Omental fat pad (tissue), 4 donors: ENCODE data around the gene PEX5L. TPM values are rescaled to one million over a fixed set of nuclear protein-coding genes. Genes with fewer than 3 reads are reported as not detected.

ENCODE experiments used
- ATAC-seq: fragments of 150-250 bp; one replicate; pipeline ENCODE4 v1.9.1; 2016; ENCODE audit warnings: mild to moderate bottlenecking, moderate library complexity; ENCODE audit not compliant: low FRiP score
- DNase-seq: peaks from one replicate; pipeline ENCODE4 v3.0.0-alpha.2; 2019; ENCODE audit warnings: low spot score
- CTCF ChIP-seq, 3 donors: fragments of 450-650 bp; IDR thresholded peaks; one replicate each; pipeline ENCODE4 v1.5.1; 2016 to 2017; ENCODE audit warnings: antibody characterized with exemption in 3 of 3, mild to moderate bottlenecking in 3 of 3, moderate library complexity in 2 of 3
- total RNA-seq, 4 donors: library from RNA; depleted of rRNA; stranded (reverse); fragments of >200 nt; gene quantifications; one replicate each; pipeline ENCODE4 v1.1.0, GENCODE V29; 2016

Gene PEX5L
- total RNA-seq, 4 donors from 2014 or later: 0.72 to 6.3 (median 1.1) TPM; not detected in 1

GRCh38 chr3:179957264-179957845 lies 79.4 kb downstream of the PEX5L start:
- no peak for DNase-seq
- TF ChIP-seq CTCF (IDR thresholded peaks at IDR 0.05): no peak
- ATAC-seq: no peak

- ATAC-seq (no peak), DNase-seq (no peak)
- no peak for TF ChIP-seq CTCF (IDR thresholded peaks at IDR 0.05)
Measured at GRCh38 chr3:179956416-179956830, 80.3 kb downstream of the PEX5L start.

- ATAC-seq (no peak), DNase-seq (no peak)
- no peak for TF ChIP-seq CTCF (IDR thresholded peaks at IDR 0.05)
Measured at GRCh38 chr3:179955809-179956208, 80.9 kb downstream of the PEX5L start.

- TF ChIP-seq CTCF (IDR thresholded peaks at IDR 0.05): no peak
- DNase-seq (no peak), ATAC-seq (no peak)
Measured at GRCh38 chr3:179955286-179955685, 81.5 kb downstream of the PEX5L start.

- DNase-seq (no peak), ATAC-seq (no peak)
- no peak for TF ChIP-seq CTCF (IDR thresholded peaks at IDR 0.05)
Measured at GRCh38 chr3:179953993-179954870, 82.5 kb downstream of the PEX5L start.

- TF ChIP-seq CTCF (IDR thresholded peaks at IDR 0.05): no peak
- no peak for ATAC-seq
- DNase-seq: no peak
Measured at GRCh38 chr3:179950840-179951239, 85.9 kb downstream of the PEX5L start.

GRCh38 chr3:179949869-179950268 lies 86.9 kb downstream of the PEX5L start:
- no peak for TF ChIP-seq CTCF (IDR thresholded peaks at IDR 0.05)
- DNase-seq (no peak), ATAC-seq (no peak)
